Astrocyte (in vitro differentiated cells and primary cell): ENCODE results near the gene HNRNPUL1.

Source experiments
- EZH2 ChIP-seq: IDR thresholded peaks from 2 replicates; pipeline ENCODE4 v1.6.1; 2012; ENCODE audit warnings: mild to moderate bottlenecking, low read length, inconsistent platforms; ENCODE audit not compliant: insufficient read depth
- TF ChIP-seq, protein P1 (sequence below): IDR thresholded peaks from 2 replicates; pipeline ENCODE4 v1.5.1; 2011; ENCODE audit warnings: low read depth, mild to moderate bottlenecking, inconsistent platforms, low read length, moderate library complexity; ENCODE audit not compliant: insufficient read depth

DNA sequence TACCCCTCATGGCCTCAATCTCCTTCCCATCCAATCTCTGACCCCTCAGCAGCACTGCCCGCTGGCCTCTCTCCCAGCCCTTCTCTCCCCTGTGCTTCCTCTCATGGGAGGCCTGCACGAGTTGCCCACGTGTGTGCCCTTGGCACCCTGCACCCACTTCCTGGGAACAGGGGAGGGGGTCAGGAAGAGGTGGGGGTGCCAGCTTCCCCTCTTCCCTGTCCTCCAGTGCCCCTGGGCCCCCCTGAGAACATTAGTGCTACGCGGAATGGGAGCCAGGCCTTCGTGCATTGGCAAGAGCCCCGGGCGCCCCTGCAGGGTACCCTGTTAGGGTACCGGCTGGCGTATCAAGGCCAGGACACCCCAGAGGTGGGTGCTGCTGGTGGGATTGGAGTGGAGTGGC is 25.9 kb upstream of the HNRNPUL1 start:
- TF ChIP-seq, protein P1, sequence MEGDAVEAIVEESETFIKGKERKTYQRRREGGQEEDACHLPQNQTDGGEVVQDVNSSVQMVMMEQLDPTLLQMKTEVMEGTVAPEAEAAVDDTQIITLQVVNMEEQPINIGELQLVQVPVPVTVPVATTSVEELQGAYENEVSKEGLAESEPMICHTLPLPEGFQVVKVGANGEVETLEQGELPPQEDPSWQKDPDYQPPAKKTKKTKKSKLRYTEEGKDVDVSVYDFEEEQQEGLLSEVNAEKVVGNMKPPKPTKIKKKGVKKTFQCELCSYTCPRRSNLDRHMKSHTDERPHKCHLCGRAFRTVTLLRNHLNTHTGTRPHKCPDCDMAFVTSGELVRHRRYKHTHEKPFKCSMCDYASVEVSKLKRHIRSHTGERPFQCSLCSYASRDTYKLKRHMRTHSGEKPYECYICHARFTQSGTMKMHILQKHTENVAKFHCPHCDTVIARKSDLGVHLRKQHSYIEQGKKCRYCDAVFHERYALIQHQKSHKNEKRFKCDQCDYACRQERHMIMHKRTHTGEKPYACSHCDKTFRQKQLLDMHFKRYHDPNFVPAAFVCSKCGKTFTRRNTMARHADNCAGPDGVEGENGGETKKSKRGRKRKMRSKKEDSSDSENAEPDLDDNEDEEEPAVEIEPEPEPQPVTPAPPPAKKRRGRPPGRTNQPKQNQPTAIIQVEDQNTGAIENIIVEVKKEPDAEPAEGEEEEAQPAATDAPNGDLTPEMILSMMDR = no peak
- TF ChIP-seq EZH2 = no peak
